ENCODE results near the gene CERCAM. TPM values are rescaled to one million over a fixed set of nuclear protein-coding genes. Genes with fewer than 3 reads are reported as not detected.

The CERCAM gene
- total and polyA plus RNA-seq, 2 of the 4 experiments (the other 2 are of a cell fraction), result 15.1 to 118 TPM

DNA sequence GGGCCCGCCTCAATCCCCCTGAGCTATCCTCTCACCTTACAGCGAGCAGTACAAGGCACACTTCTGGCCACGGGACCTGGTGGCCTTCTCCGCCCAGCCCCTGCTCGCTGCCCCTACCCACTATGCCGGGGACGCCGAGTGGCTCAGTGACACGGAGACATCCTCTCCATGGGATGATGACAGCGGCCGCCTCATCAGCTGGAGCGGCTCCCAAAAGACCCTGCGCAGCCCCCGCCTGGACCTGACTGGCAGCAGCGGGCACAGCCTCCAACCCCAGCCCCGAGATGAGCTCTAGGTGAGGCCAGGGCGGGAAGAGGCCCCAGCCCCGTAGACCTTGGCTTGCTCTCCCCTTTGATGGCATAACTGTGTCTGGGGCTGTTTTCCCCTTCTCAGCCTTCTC lies 15.0 kb downstream of the CERCAM start:
- H4K5ac ChIP-seq (ENCODE audit: low read depth, low read length), result no peak overlapping the region
- no peaks in the 10 kb centered on the region for H3K27me3 ChIP-seq (ENCODE audit: control insufficient read depth, insufficient read depth, low read length)
- H3K9me1 ChIP-seq (ENCODE audit: insufficient read depth, low read length), result peaks cover 5% of the 10 kb centered on the region; the same call in 1 of the 2 replicates
- no peaks in the 10 kb centered on the region for H3K4me1 ChIP-seq (ENCODE audit: control insufficient read depth, insufficient read depth, low read length)
- no peak overlapping the region for H3K18ac ChIP-seq (ENCODE audit: low read depth, low read length)
- TF ChIP-seq, protein P1, sequence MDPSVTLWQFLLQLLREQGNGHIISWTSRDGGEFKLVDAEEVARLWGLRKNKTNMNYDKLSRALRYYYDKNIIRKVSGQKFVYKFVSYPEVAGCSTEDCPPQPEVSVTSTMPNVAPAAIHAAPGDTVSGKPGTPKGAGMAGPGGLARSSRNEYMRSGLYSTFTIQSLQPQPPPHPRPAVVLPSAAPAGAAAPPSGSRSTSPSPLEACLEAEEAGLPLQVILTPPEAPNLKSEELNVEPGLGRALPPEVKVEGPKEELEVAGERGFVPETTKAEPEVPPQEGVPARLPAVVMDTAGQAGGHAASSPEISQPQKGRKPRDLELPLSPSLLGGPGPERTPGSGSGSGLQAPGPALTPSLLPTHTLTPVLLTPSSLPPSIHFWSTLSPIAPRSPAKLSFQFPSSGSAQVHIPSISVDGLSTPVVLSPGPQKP (IDR thresholded peaks at IDR 0.05; ENCODE audit: borderline replicate concordance, low read depth, low read length), result no peak
- TF ChIP-seq SMC3 (IDR thresholded peaks at IDR 0.05; ENCODE audit: low read depth, low read length), result no peak
- TF ChIP-seq MAZ (IDR thresholded peaks at IDR 0.05; ENCODE audit: borderline replicate concordance, low read depth, low read length), result no peak
- TF ChIP-seq CHD1 (IDR thresholded peaks at IDR 0.05; ENCODE audit: low read depth, low read length), result no peak
- TF ChIP-seq FOS (IDR thresholded peaks at IDR 0.05; ENCODE audit: low read depth, low read length), result no peak
- no peak for TF ChIP-seq RAD21 (IDR thresholded peaks at IDR 0.05; ENCODE audit: low read length)
- TF ChIP-seq, protein P2, sequence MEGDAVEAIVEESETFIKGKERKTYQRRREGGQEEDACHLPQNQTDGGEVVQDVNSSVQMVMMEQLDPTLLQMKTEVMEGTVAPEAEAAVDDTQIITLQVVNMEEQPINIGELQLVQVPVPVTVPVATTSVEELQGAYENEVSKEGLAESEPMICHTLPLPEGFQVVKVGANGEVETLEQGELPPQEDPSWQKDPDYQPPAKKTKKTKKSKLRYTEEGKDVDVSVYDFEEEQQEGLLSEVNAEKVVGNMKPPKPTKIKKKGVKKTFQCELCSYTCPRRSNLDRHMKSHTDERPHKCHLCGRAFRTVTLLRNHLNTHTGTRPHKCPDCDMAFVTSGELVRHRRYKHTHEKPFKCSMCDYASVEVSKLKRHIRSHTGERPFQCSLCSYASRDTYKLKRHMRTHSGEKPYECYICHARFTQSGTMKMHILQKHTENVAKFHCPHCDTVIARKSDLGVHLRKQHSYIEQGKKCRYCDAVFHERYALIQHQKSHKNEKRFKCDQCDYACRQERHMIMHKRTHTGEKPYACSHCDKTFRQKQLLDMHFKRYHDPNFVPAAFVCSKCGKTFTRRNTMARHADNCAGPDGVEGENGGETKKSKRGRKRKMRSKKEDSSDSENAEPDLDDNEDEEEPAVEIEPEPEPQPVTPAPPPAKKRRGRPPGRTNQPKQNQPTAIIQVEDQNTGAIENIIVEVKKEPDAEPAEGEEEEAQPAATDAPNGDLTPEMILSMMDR (conservative IDR thresholded peaks at IDR 0.05; ENCODE audit: low read depth, low read length), result no peak
- TF ChIP-seq RFX5 (IDR thresholded peaks at IDR 0.05; ENCODE audit: low read depth, low read length), result no peak
- no peak for TF ChIP-seq CEBPB (IDR thresholded peaks at IDR 0.05; ENCODE audit: low read depth, low read length)
- no peak for TF ChIP-seq POLR2A (IDR thresholded peaks at IDR 0.05; ENCODE audit: low read depth, low read length)
- TF ChIP-seq BHLHE40 (IDR thresholded peaks at IDR 0.05; ENCODE audit: low read depth, low read length), result no peak
- TF ChIP-seq MXI1 (IDR thresholded peaks at IDR 0.05; ENCODE audit: borderline replicate concordance, low read depth, low read length), result no peak
- TF ChIP-seq MAFK (IDR thresholded peaks at IDR 0.05; ENCODE audit: low read depth, low read length), result no peak
- no peak for TF ChIP-seq NFE2L2 (IDR thresholded peaks at IDR 0.05; ENCODE audit: low read depth, low read length)
- no peak overlapping the region for H2BK20ac ChIP-seq (ENCODE audit: low read depth, low read length)
- ATAC-seq (ENCODE audit: low read depth), result no peak
- 92% methylated on average over 9 of the region's 18 CpGs; no CpG with 5 or more reads in 1 of the 2 experiments for WGBS, 2 experiments (ENCODE audit: extremely low coverage in 2 of 2, insufficient read length in 1 of 2)
- no peak overlapping the region for H4K91ac ChIP-seq (ENCODE audit: insufficient read depth, low read depth, low read length)
- ChIA-PET CTCF (no interaction called here), POLR2A (ENCODE audit: unreplicated experiment) (no interaction called here)
- intact Hi-C loops (cut with micrococcal nuclease), result no loop called here
- H2BK15ac ChIP-seq (ENCODE audit: low read depth, low read length), result no peak overlapping the region
- DNase-seq, result no peak
- in situ Hi-C loops (cut with MboI; ENCODE audit: low sequenced_read_pairs), result no loop called here
- H3K4me2 ChIP-seq (ENCODE audit: low read depth, low read length), result no peak overlapping the region
- H4K8ac ChIP-seq (ENCODE audit: low read depth in 2 of 2, low read length in 2 of 2), result no peak overlapping the region
- H4K20me1 ChIP-seq (ENCODE audit: insufficient read depth, low read length), result no peaks in the 10 kb centered on the region
- no peak overlapping the region for H3K23ac ChIP-seq (ENCODE audit: low read depth, low read length)
- H2AK9ac ChIP-seq (replicated peaks; ENCODE audit: low read depth, low read length, poor library complexity), result no peak overlapping the region
- no peak overlapping the region for H3K56ac ChIP-seq (ENCODE audit: extremely low read depth, insufficient read depth, low read length)
- H2BK5ac ChIP-seq (ENCODE audit: low read depth, low read length, poor library complexity, severe bottlenecking), result no peak overlapping the region
- H2BK120ac ChIP-seq (ENCODE audit: low read depth, low read length), result no peak overlapping the region
- peaks cover 18% of the 10 kb centered on the region; the same call in 1 of the 2 replicates for H3K36me3 ChIP-seq (ENCODE audit: control insufficient read depth, insufficient read depth, low read length)
- no peak overlapping the region for H3K14ac ChIP-seq (replicated peaks; ENCODE audit: low read depth, low read length)
- H3K27ac ChIP-seq (ENCODE audit: insufficient read depth, low read length), result no peak overlapping the region
- no peak overlapping the region for H3K4me3 ChIP-seq (ENCODE audit: insufficient read depth, low read depth, low read length)
- no peak overlapping the region for H2AK5ac ChIP-seq (ENCODE audit: low read depth, low read length)
- no peak overlapping the region for H3K4ac ChIP-seq (ENCODE audit: low read depth, low read length)
- dilution Hi-C loops (cut with HindIII; ENCODE audit: low sequenced_read_pairs, unreplicated experiment), result no loop called here
- no peak overlapping the region for H3K9ac ChIP-seq (ENCODE audit: low read depth, low read length)
- no peaks in the 10 kb centered on the region; a peak in 1 of 4 replicates for H3K79me1 ChIP-seq (ENCODE audit: low read depth in 1 of 2, low read length in 2 of 2)
- no peaks in the 10 kb centered on the region for H3K9me3 ChIP-seq (ENCODE audit: control insufficient read depth, insufficient read depth, low read length)
- no TSS peak for BruUV-seq (replicated peaks)
- H2AFZ ChIP-seq (replicated peaks; ENCODE audit: low read length, poor library complexity), result no peak overlapping the region

Measured in IMR-90 (cell line).